HG02970 (cell line): ENCODE results near the gene DAAM2.

Experiments used
- ATAC-seq: cut with Tn5 transposase; IDR thresholded peaks from one replicate; pipeline ENCODE4 v1.9.1; 2021; ENCODE audit warnings: mild to moderate bottlenecking, moderate library complexity, moderate number of reproducible peaks; ENCODE audit not compliant: unreplicated experiment, low FRiP score

Gene DAAM2

DNA sequence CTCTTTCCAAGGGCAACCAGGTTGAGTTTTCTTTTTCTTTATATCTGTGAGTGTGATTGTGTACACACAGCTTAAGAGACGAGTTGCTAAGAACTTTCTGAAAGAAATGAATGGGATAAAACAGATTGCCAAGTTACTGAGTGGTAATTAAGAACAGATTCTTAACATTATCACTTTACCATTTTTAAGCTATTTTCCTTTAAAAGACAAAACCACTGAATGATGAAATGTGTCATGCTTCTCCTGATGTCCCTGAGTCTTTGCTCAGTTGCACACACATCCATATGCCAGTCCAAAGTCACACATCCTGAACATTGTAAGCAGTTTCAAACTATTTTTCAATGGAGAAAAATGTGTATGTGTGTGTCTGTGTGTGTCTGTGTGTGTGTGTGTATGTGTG is 5.5 kb upstream of the DAAM2 start:
- no peak for ATAC-seq

DNA sequence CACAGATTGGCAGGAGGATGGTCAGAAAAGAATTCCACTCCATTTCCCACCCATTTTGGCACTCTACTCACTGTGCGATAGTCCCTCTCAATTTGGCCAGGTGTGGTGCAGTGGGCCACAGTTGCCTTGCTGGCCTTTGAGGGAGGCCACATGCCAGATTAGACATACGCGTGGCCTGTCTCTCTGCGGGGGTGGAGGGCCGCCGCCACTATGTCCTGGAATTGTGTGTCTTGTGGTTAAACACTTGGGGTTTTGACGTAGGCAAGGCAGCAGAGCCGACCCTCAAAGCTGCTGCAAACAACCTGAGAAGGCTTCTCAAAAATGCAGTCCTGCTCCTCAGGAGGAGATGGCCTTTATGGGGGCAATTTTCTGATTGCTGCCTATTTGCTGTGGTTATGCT is 4.9 kb upstream of the DAAM2 start:
- no peak for ATAC-seq

DNA sequence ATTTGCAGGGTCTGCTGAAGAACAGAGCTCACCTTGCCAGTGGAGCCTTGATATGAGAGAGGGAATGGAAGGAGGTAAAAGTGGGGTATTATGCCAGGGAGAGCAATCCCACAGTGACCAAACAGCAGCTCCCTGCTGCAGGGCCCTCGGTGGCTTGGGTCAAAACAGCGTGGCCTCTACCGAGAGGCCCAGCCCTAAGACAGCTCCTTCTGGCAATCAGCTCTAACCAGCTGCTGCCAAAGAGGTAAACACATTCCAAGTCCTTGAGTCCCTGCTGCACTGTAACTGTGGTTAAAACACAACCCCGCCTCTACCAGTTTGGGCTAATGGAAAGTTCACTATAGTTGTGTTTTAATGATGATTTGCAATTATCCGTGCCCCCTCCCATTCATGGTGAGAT is 1.4 kb upstream of the DAAM2 start:
- ATAC-seq = no peak

DNA sequence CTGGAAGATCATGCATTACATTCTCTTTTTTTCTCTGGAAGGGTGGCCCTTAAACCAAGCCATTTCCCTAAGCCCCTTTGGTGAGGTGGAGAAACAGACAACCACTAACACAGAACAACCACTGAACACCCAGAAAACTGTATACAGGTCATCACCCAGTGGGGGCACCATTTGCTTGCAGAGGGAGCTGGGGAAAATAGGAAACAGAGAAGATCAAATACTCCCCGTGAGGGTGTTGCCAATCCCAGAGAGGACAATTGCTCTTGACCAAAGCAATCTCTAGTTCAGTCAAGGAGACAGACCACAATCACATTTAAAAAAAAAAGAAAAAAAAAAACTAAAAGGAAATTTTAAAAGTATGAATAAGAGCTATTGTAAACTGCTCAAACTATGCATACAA is 865 bp upstream of the DAAM2 start:
- no peak for ATAC-seq

DNA sequence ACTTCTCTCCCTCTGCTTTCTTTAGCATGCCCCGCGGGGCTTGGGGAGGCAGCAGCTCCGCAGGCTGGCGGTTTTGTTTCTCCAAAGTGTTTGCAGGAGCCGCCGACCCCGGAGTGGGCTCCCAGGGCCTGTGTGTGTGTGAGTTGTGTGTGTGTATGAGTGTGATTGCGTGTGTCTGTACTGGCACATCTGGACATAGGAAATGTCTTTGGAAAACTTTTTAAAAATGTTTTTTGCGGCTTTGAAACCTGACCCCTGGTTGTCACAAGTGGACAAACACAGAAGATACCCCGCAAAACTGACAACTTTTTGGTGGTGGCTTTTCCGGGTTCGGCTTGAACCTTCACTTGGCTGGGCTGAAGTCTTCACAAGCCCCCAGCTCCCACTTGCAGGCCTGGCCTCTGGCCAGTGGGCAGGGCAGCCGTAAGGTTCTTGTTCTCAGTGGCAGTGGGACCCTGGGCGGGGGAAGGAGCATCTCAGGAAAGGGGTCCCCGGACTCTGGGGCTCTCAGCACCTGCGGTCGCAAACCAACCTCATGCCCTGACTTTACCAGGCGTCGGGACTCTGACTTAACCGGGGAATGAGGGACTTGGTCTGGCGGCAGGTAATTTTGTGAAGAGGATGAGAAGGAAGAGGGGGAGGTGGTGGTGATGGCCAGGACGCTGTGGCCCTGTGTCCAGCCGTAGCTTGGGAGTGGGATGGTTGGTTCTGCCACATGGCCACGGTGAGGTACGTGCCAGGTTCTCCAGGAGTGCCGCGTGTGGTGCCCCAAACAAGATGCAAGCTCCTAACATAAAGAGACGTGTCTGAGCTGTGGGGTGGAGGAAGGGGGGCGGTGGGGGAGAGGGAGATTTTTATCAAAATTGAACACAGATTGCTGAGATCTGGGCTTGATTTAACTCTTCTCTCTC is 619 bp downstream of the DAAM2 start:
- no peak for ATAC-seq

DNA sequence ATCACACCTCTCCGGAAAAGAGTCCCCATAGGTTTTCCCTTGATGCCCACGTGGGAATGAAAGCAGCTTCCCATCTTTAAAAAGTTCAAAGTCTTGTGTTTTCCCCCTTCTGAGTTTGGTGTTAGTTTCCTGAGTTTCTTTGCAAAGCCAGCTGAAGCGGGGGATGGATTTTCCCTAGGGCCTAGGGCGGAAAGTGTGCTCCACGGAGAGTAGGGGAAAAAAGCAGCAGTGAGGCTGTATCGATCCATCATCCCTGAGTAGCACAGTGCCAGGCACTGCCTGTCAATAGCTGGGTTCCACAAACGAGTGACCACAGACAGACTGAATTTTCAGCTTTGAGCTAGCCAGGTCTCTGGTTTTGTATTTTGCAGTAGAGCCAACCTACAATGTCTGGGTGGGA is 1.3 kb downstream of the DAAM2 start:
- no peak for ATAC-seq

DNA sequence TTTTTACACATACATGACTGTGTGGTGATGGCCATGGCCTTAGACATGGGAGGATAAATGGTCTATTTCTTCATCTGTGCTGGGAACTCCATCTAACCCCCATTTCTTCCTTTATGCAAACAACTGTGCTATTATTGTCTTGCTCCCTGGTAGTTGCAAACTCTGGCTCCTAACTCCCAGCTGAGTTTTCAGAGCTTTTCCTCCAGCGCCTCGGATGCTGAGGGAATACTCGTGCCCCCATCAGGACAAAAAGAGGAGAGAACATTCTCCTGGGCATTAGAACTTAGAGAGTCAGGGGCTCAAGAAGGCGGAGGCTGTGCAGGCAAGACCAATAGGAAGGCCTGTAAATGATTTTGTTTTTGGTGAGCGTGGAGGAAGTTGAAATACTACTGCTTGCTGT is 2.1 kb downstream of the DAAM2 start:
- ATAC-seq = no peak

DNA sequence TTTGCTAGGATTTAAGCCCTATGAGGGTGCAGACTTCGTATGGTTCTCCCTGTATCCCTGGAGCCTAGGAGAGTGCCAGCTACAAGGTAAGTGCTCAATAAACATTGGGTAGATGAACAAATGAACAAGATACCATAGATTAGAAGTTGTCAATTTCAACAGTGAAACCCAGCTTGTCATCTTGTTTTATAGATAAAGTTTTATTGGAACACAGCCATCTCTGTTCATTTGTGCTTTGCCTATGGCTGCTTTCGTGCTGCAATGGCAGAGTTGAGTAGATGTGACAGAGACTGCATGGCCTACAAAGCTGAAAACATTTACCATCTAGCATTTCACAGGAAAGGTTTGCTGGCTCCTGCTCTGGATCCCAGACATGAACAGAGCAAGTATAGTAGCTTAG is 5.6 kb downstream of the DAAM2 start:
- ATAC-seq = no peak

DNA sequence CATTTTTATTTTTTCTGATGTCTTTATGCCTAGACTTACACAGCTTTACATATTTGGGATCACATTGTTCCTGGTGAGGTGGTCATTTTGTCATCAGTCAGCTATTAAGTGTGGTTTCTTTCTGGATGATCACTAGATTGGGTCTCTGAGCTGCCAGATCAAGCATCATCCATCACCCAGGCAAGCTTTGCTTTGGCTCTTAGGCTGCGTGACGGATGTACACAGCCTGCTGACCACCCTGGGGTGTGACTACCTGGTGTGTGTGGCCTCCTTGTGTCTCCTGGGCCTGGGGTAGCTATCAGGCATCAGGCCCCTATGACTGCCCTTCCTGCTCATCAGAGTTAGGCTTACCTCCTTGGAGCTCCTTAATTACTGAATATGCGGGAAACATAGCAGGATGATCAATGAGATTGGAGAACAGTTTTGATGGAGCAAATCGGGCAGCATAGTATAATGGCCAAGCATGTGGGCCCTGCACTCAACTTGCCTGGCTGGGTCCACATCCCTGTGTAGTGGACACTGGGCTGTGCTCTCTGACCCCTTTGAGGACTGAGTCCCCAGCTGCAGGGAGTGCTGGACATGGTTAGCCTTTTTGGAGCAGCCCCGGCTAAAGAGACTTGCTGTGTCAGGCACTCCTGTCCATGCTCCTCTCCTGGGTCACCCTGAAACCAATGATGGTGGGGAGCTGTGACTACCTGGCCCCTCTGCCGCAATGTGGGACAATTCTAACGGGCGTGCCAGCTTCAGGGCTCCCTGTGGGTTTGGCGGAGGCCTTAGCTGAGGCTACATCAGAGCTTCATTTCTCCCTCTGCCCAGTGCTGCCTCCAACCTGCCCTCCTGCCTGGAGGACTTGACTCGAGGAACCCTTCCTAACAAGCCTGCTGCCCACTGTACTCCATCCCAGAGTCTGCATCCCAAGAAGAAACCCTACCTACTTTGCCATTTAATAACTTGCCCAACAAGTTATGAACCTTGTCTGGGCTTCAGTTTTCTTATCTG is 8.2 kb downstream of the DAAM2 start:
- no peak for ATAC-seq

DNA sequence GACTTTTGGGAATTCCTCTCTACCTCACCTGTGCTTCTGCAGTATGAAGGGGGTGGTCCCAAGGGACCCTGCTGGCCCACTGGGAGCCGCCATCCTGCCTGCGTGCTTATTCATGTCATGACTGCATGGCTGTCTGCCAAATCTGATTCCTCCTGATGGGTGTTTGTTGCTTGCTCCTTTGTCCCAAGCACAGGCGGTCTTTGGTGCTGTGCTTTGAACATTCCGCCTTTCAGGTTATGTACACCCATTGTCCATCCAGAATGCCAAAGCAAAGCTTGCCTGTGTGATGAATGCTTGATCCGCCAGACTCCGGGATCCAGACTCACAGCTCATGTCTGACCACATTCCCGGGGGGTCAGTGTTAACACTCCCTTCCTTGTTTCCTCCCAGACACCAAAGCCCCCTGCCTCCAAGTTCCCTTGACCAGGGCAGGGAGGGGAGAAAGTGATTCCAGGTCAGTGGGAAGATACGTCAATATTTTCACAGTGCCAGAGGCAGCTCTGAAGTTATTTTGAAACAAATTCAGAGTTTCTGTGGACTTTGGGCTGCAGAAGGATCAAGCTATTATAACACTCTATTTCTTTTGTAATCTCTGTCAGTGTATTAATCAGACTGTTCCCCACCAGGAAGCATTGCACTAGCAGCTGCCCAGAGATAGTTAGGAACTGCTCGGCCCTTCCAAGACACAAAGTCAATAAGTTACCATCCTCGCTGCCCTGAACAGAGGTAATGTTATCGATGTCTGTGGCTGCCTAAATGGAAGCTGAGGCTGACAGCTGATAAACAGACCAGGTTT is 9.5 kb downstream of the DAAM2 start:
- ATAC-seq = no peak

DNA sequence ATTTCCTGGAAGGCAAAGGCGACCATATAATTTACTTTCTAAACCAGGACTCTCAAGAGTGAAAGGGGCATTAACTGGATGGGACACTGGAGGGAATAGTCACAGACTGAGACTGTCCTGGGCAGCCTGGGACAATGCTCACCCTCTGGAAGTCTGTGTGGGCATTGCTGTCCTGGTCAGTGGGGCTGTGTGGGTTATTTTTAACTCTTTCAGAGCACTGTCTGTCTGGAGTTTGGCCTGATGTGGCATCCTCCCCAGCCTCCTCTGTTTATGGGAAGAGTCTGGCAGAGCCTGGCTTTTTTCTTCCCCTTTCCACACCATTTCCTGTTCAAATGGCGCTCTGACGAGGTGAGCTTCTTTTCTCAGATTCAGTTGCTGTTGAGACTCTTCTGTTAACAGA is 11.7 kb downstream of the DAAM2 start:
- no peak for ATAC-seq

DNA sequence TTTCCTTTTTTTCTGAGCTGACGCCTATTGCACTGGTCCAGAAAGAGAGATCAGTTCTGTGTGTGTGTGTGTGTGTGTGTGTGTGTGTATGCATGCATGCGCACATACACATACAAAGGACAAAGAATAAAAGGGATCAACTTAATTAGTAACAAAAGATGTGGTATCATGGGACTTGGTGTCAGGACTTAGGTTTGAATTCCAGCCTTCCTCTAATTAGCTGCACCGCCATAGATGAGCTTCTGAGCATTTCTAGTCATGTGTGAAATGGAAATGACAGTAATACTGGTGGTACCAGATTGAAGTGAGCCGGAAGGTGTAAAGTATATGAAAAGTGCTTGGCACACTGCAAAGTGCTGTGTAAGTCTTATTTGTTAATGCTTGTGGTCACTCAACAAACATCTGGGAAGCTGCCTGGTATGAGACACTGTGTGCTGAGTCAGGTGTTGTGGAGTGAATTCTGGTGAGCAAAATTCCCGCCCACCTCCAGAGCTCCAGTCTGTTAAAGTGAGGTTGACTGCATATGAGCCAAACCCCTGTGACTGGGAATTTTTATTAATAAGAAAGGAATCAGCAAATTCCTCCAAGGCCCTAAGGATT is 12.4 kb downstream of the DAAM2 start:
- ATAC-seq = no peak

DNA sequence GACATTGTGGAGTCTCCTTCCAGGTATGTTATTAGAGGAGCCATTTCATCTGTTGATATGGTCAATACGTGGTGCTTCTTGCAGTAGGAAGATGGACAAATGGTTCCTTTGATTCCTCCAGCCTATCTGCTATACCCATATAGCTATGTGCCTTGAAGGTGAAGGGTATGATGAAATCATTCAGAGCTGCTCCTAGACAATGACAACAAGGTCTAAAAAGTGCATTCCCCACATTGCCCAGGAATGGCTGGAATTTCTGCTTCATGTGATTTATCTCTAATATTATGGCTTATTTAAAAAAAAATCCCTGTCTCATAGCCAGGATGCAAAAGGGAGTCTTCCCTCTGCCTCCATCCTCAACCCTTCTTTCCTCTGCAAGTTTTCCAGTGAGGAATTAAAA is 14.1 kb downstream of the DAAM2 start:
- no peak for ATAC-seq

DNA sequence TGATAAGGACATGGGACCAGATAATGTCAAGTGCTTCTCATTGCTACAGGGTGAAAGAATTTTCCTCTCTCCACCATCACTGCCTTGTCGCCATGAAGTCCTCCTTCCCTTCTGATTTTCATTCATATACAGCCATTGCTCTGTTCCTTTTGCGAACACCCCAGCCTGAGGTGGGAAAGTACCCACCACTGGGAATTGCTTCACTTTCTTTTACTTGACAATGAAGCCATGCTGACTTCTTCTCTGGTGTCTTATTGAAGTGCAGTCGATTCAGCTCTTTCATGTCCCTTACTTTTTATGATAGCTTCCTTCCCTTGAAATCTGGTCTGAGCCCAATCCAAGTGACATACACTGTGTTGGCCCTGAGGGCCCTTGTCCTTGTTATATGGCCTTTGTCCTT is 16.2 kb downstream of the DAAM2 start:
- ATAC-seq = no peak

DNA sequence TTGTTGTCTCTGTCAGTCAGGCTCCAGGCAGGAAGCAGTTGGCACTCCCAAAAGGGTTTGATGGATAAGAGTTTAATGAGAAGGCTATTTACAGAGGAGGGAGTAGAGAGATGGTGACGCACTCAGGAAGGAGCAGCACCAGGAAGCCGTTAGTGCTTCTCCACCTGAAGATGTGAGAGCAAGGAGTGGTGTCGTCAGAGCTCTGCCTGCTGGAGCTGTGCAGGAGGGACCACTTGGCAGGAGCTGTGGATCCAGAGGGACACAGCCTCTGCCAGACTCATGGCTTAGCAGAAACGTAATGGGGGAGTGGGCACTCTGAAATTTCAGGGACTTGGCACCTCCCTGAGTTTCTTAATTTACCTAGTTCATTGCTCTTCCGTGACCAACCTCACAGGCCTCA is 16.8 kb downstream of the DAAM2 start:
- ATAC-seq = no peak

DNA sequence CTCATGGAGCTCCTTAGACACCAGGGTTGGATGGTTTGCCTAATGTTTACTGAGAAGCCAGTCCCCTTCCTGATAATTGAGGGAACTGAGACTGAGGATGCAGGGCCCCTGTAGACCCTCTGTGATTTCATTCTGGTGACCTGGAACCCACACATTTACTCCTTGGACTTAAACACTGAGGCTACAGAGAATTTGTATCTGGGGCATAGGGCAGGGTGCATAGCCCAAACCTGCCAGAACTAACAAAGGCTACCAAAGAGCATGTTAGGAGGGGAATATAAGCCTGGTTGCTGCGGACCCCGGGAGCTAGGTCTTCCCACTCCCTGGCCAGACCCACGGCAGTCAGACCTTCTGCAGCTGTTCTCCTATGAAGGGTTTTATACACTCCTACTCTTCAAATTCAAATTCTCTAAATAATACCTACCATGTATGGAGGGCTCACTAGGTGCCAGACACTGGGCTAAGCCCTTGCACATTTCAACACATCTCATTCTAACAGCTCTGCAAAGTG is 19.7 kb downstream of the DAAM2 start:
- no peak for ATAC-seq

DNA sequence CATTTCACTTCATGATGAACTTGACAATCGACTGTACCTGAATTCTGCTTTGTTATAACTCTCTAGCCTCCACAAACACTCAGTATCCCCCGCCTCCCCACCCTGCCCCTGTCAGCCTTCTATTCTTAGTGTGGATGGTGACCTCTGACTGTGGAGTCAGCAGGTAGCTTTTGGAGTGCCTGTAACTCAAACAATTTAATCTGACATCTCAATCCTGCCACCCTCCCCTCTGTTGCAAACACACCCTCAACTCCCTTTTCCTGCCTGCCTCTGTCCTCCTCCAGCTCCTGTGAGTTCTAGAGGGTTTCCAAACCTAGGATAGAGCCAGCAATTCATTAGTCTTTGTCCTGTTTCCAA is 20.3 kb downstream of the DAAM2 start:
- ATAC-seq = no peak

DNA sequence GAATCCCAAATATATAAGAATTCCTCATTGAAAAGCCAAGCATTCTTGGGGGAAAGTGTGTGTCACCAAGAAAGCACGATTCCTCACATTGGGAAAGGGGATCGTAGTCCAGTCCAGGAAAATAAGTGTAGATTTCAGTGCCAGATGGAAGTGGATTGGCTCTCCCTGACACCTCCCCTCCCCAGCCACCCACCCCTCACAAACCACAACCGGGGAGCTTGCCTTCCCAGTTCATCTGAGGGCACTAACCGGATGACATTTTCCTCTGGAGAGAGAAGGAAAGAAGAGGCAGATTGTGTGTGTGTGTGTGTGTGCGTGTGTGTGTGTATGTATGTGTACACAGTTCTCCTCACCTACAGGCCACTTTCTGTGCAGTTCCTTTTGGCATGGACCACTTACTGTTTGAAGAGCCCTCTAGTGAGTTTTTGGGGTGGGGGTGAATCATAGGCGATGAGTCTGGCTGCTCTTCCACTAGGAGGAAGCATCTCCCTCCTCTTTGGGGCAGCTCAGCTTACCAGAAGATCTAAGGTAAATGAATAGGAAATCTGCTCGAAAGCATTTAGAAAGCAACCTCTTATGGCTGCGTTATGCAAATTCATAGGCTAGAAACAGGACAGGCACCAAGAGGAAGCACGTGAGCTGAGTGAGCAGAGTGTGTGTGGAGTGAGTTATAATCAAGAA is 20.8 kb downstream of the DAAM2 start:
- no peak for ATAC-seq

DNA sequence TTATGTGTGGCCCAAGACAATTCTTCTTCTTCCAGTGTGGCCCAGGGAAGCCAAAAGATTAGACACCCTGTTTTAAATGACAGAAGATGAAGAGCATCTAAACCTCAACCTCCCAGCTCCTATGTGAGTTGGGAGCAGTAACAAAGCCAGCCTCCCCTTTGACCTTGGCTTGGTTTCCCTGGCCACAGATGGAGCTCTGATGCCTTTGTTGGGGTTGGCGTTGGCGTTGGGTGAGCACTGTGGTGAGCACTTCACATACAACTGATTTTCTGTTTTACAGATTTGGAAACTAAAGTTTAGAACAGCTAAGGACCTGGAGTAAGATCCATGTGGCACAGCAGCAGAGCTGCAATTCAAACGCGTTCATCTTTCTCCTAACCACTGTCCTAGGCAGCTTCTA is 22.1 kb downstream of the DAAM2 start:
- no peak for ATAC-seq

DNA sequence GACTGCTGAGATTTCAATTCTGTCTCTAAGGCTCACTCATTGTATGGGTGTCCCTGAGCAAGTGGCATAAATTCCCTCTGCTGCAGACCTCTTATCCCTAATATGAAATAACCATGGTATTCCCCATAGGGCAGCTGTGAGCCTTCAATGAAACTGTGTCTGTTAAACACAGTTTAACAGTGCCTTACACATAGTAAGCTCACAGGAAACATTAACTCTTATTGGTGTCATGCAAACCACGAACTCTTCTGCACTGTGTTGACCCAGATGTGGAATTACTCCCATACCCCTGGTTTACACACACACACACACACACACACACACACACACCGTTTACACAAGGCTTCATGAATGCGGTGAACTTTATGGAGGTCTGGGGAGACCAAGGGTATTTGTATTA is 23.2 kb downstream of the DAAM2 start:
- ATAC-seq = no peak
